OCI-LY1 (cell line): ENCODE measurements around the gene DCAKD.

Source experiments
- H2AFZ ChIP-seq: fragments of 200-600 bp; sonication (generic), shearing (Covaris generic); 2 replicates; pipeline ENCODE4 v1.6.0; 2014; ENCODE audit warnings: antibody characterized with exemption, mild to moderate bottlenecking, low read length
- H3F3A ChIP-seq: fragments of 200-600 bp; sonication (generic), shearing (Covaris generic); 2 replicates; pipeline ENCODE4 v1.6.0; 2014; ENCODE audit warnings: mild to moderate bottlenecking, antibody characterized with exemption, low read length, moderate library complexity; ENCODE audit not compliant: insufficient read depth
- H3K27ac ChIP-seq: fragments of 200-600 bp; sonication (generic); 2 replicates; pipeline ENCODE4 v1.5.1; 2014; ENCODE audit warnings: low read length, mixed run types, mild to moderate bottlenecking, low read depth; ENCODE audit not compliant: poor library complexity, severe bottlenecking
- H3K27me3 ChIP-seq: fragments of 200-600 bp; sonication (generic); 2 replicates; pipeline ENCODE4 v1.6.0; 2014; ENCODE audit warnings: antibody characterized with exemption, mild to moderate bottlenecking, low read length, moderate library complexity; ENCODE audit not compliant: insufficient read depth
- H3K36me3 ChIP-seq: fragments of 200-600 bp; sonication (generic); 2 replicates; pipeline ENCODE4 v1.6.1; 2014; ENCODE audit warnings: mild to moderate bottlenecking, antibody characterized with exemption, low read length, moderate library complexity, mixed read lengths; ENCODE audit not compliant: insufficient read depth
- H3K4me1 ChIP-seq: fragments of 200-600 bp; sonication (generic); 2 replicates; pipeline ENCODE4 v1.5.1; 2014; ENCODE audit warnings: mild to moderate bottlenecking, low read length, moderate library complexity; ENCODE audit not compliant: insufficient read depth, severe bottlenecking
- H3K4me2 ChIP-seq: fragments of 200-600 bp; sonication (generic), shearing (Covaris generic); 2 replicates; pipeline ENCODE4 v1.6.1; 2014; ENCODE audit warnings: low read length
- H3K4me3 ChIP-seq: fragments of 200-600 bp; sonication (generic); 2 replicates; pipeline ENCODE4 v1.5.1; 2014; ENCODE audit warnings: low read length, low read depth, mild to moderate bottlenecking, mixed read lengths; ENCODE audit not compliant: poor library complexity, severe bottlenecking
- H3K79me2 ChIP-seq: fragments of 200-600 bp; shearing (Covaris generic); 2 replicates; pipeline ENCODE4 v1.6.1; 2016; ENCODE audit warnings: mixed run types, low read length, mixed read lengths; ENCODE audit not compliant: insufficient read depth
- H3K9ac ChIP-seq: fragments of 200-600 bp; sonication (generic), shearing (Covaris generic); 2 replicates; pipeline ENCODE4 v1.6.1; 2014; ENCODE audit warnings: mild to moderate bottlenecking, low read length, mixed read lengths
- H3K9me2 ChIP-seq: fragments of 200-600 bp; sonication (generic), shearing (Covaris generic); 2 replicates; pipeline ENCODE4 v1.6.1; 2014; ENCODE audit warnings: low read depth, mild to moderate bottlenecking, low read length, mixed read lengths
- H3K9me3 ChIP-seq: fragments of 200-600 bp; shearing (Covaris generic); 2 replicates; pipeline ENCODE4 v1.6.1; 2014; ENCODE audit warnings: low read length, mixed read lengths
- H4K20me1 ChIP-seq: fragments of 200-600 bp; sonication (generic), shearing (Covaris generic); 2 replicates; pipeline ENCODE4 v1.6.0; 2016; ENCODE audit warnings: mild to moderate bottlenecking, low read length; ENCODE audit not compliant: insufficient read depth
- CTCF ChIP-seq: fragments of 200-600 bp; sonication (generic), shearing (Covaris generic); IDR thresholded peaks from 2 replicates; pipeline ENCODE4 v1.5.1; 2017; ENCODE audit warnings: mild to moderate bottlenecking, antibody characterized with exemption, low read length, moderate library complexity, mixed read lengths
- EZH2 ChIP-seq: fragments of 200-600 bp; sonication (generic), shearing (Covaris generic); IDR thresholded peaks from 2 replicates; pipeline ENCODE4 v1.8.0; 2017; ENCODE audit warnings: borderline replicate concordance, mixed run types, mild to moderate bottlenecking, antibody characterized with exemption, low read length, moderate library complexity, mixed read lengths

DCAKD gene

GRCh38 chr17:45029096-45029495, 22.3 kb downstream of the DCAKD start:
- Histone ChIP-seq H3K9me3 (no peaks in the 10 kb centered on the region), H2AFZ (no peak overlapping the region), H3K9ac (no peak overlapping the region), H3K9me2 (no peaks in the 10 kb centered on the region), H3F3A (no peaks in the 10 kb centered on the region), H3K36me3 (peaks cover 63% of the 10 kb centered on the region), H3K4me3 (no peak overlapping the region), H3K27ac (no peak overlapping the region), H3K4me2 (no peak overlapping the region), H4K20me1 (no peaks in the 10 kb centered on the region), H3K27me3 (no peaks in the 10 kb centered on the region), H3K4me1 (no peaks in the 10 kb centered on the region), H3K79me2 (no peaks in the 10 kb centered on the region)
- no peak for TF ChIP-seq CTCF
- no peak for TF ChIP-seq EZH2

- H4K20me1 ChIP-seq, result no peaks in the 10 kb centered on the region
- no peaks in the 10 kb centered on the region for H3K79me2 ChIP-seq
- H3K9me3 ChIP-seq, result no peaks in the 10 kb centered on the region
- no peaks in the 10 kb centered on the region for H3F3A ChIP-seq
- peaks cover 25% of the 10 kb centered on the region for H3K4me1 ChIP-seq
- H3K27me3 ChIP-seq, result peaks cover 27% of the 10 kb centered on the region
- no peak overlapping the region for H3K27ac ChIP-seq
- H3K4me3 ChIP-seq, result no peak overlapping the region
- H3K9me2 ChIP-seq, result no peaks in the 10 kb centered on the region
- H3K9ac ChIP-seq, result no peak overlapping the region; the same call in 1 of the 2 replicates
- H3K4me2 ChIP-seq, result no peak overlapping the region
- no peak overlapping the region for H2AFZ ChIP-seq
- TF ChIP-seq CTCF (no peak), EZH2 (no peak)
- peaks cover 24% of the 10 kb centered on the region for H3K36me3 ChIP-seq
Measured at GRCh38 chr17:45022655-45023339, 28.6 kb downstream of the DCAKD start.

- Histone ChIP-seq H3K4me2 (peak overlapping the region; percentile 11; the same call in 1 of the 2 replicates), H2AFZ (no peak overlapping the region), H3K36me3 (peaks cover 22% of the 10 kb centered on the region), H3K9me2 (no peaks in the 10 kb centered on the region), H3K27ac (no peak overlapping the region), H3K4me1 (peaks cover 25% of the 10 kb centered on the region), H3K9ac (no peak overlapping the region; the same call in 1 of the 2 replicates), H3F3A (no peaks in the 10 kb centered on the region), H3K27me3 (peaks cover 27% of the 10 kb centered on the region), H3K9me3 (no peaks in the 10 kb centered on the region), H4K20me1 (no peaks in the 10 kb centered on the region), H3K4me3 (no peak overlapping the region), H3K79me2 (no peaks in the 10 kb centered on the region)
- TF ChIP-seq EZH2 (no peak), CTCF (0 out of 2 replicates have a peak, but pooled peaks have one; percentile 22)
Measured at GRCh38 chr17:45022288-45022648, 29.2 kb downstream of the DCAKD start.
